Mesendoderm (in vitro differentiated cells): ENCODE data around the gene AFM. TPM values are rescaled to one million over a fixed set of nuclear protein-coding genes. Genes with fewer than 3 reads are reported as not detected.
A peak's percentile ranks its signal among the peaks of the same experiment; 100 is the strongest.

Experiments
- DNase-seq: peaks from one replicate; pipeline ENCODE4 v3.0.0; 2013
- H2AK5ac ChIP-seq: 2 replicates; pipeline ENCODE4 v1.6.1; 2013; ENCODE audit warnings: low read length, inconsistent platforms
- H2BK120ac ChIP-seq: 2 replicates; pipeline ENCODE4 v1.6.1; 2013; ENCODE audit warnings: low read depth, mild to moderate bottlenecking, low read length, moderate library complexity, mixed read lengths
- H2BK15ac ChIP-seq: replicated peaks from 2 replicates; pipeline ENCODE4 v1.6.1; 2013; ENCODE audit warnings: low read depth, mild to moderate bottlenecking, moderate library complexity
- H2BK5ac ChIP-seq: 2 replicates; pipeline ENCODE4 v1.6.1; 2013; ENCODE audit warnings: low read length, inconsistent platforms
- H3K18ac ChIP-seq: 2 replicates; pipeline ENCODE4 v1.6.1; 2013; ENCODE audit warnings: mild to moderate bottlenecking, low read length, mixed read lengths
- H3K23ac ChIP-seq: one replicate; pipeline ENCODE4 v1.6.1; 2013; ENCODE audit warnings: low read length
- H3K27ac ChIP-seq: 2 replicates; pipeline ENCODE4 v1.5.1; 2013; ENCODE audit warnings: low read depth, mild to moderate bottlenecking, inconsistent platforms, low read length, moderate library complexity
- H3K27me3 ChIP-seq: 2 replicates; pipeline ENCODE4 v1.6.1; 2013; ENCODE audit warnings: low read length, control low read depth, mild to moderate bottlenecking, inconsistent platforms; ENCODE audit not compliant: insufficient read depth, poor library complexity
- H3K36me3 ChIP-seq: 2 replicates; pipeline ENCODE4 v1.6.1; 2013; ENCODE audit warnings: low read length, inconsistent platforms; ENCODE audit not compliant: control insufficient read depth, insufficient read depth
- H3K4ac ChIP-seq: one replicate; pipeline ENCODE4 v1.6.1; 2013; ENCODE audit warnings: low read depth, mild to moderate bottlenecking, low read length, moderate library complexity
- H3K4me1 ChIP-seq: 2 replicates; pipeline ENCODE4 v1.6.1; 2013; ENCODE audit warnings: low read depth, low read length, inconsistent platforms; ENCODE audit not compliant: control insufficient read depth
- H3K4me2 ChIP-seq: 2 replicates; pipeline ENCODE4 v1.6.1; 2013; ENCODE audit warnings: low read length
- H3K4me3 ChIP-seq: 2 replicates; pipeline ENCODE4 v1.5.1; 2013; ENCODE audit warnings: mild to moderate bottlenecking, low read length
- H3K56ac ChIP-seq: one replicate; pipeline ENCODE4 v1.6.1; 2013; ENCODE audit warnings: low read length
- H3K79me1 ChIP-seq: 2 replicates; pipeline ENCODE4 v1.6.1; 2013; ENCODE audit warnings: low read length, inconsistent platforms
- H3K79me2 ChIP-seq: 2 replicates; pipeline ENCODE4 v1.6.1; 2013; ENCODE audit warnings: mild to moderate bottlenecking, low read length; ENCODE audit not compliant: control insufficient read depth, insufficient read depth
- H3K9ac ChIP-seq: 2 replicates; pipeline ENCODE4 v1.6.1; 2013; ENCODE audit warnings: low read length, inconsistent platforms
- H4K5ac ChIP-seq: one replicate; pipeline ENCODE4 v1.6.1; 2013; ENCODE audit warnings: low read length
- H4K8ac ChIP-seq: one replicate; pipeline ENCODE4 v1.6.1; 2013; ENCODE audit warnings: low read depth, mild to moderate bottlenecking, control low read depth, low read length, moderate library complexity
- WGBS: extraction: QIAGEN DNeasy Blood & Tissue Kit; methylation state at CpG from one replicate; pipeline ENCODE4 v1.1.7; 2013; ENCODE audit warnings: low lambda C conversion rate, missing lambda C conversion rate; ENCODE audit not compliant: insufficient coverage; ENCODE audit errors: extremely low coverage; 5-methylcytosine and 5-hydroxymethylcytosine counted together
- polyA plus RNA-seq, 2 experiments: library from polyadenylated mRNA; stranded (reverse); fragments of 200-250 nt; gene quantifications; one replicate each; pipeline ENCODE4 v1.2.3, GENCODE V29; 2013

AFM gene, protein sequence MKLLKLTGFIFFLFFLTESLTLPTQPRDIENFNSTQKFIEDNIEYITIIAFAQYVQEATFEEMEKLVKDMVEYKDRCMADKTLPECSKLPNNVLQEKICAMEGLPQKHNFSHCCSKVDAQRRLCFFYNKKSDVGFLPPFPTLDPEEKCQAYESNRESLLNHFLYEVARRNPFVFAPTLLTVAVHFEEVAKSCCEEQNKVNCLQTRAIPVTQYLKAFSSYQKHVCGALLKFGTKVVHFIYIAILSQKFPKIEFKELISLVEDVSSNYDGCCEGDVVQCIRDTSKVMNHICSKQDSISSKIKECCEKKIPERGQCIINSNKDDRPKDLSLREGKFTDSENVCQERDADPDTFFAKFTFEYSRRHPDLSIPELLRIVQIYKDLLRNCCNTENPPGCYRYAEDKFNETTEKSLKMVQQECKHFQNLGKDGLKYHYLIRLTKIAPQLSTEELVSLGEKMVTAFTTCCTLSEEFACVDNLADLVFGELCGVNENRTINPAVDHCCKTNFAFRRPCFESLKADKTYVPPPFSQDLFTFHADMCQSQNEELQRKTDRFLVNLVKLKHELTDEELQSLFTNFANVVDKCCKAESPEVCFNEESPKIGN
- polyA plus RNA-seq (2013, experiment 1 of 2) = not detected
- polyA plus RNA-seq (2013, experiment 2 of 2) = not detected

DNA sequence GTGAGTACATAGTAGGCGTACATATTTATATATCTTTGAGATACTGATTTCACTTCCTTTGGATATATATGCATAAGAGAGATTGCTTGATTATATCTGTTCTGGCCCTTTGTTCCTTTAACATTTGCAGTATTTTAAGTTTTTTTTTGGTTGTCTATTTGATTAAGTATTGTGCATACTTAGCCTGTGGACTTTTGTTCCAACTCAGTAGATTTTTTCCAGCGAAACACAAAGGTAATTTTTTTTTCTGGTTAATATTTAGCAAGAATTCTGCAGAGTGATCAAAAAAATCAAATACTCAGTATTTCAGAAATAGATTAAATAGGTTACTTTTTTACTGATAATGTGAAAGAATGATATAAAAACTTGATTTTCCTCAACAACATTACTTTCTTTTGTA, at the start of gene AFM:
Gene AFM, plus strand, starts transcription at position 388 of the 400 bp plus-strand sequence. CDS start 31 bp downstream, outside the sequence.
- Histone ChIP-seq H4K8ac (no peak within 1 kb of the TSS), H3K4me3 (no peak within 1 kb of the TSS)

DNA sequence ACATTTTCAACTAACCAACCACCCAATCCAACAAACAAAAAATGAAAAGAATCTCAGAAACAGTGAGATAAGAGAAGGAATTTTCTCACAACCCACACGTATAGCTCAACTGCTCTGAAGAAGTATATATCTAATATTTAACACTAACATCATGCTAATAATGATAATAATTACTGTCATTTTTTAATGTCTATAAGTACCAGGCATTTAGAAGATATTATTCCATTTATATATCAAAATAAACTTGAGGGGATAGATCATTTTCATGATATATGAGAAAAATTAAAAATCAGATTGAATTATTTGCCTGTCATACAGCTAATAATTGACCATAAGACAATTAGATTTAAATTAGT, 49.8 kb upstream of the AFM start:
- H2AK5ac ChIP-seq = no peak overlapping the region
- H3K4me3 ChIP-seq = no peak overlapping the region
- H3K4ac ChIP-seq = no peak overlapping the region
- H2BK5ac ChIP-seq = no peak overlapping the region
- no peak overlapping the region for H4K5ac ChIP-seq
- no peak overlapping the region for H3K27ac ChIP-seq
- H3K79me1 ChIP-seq = no peaks in the 10 kb centered on the region
- no peak overlapping the region for H3K9ac ChIP-seq
- H2BK15ac ChIP-seq = no peak overlapping the region
- H3K56ac ChIP-seq = no peak overlapping the region
- H3K4me2 ChIP-seq = no peak overlapping the region
- no peak overlapping the region for H3K18ac ChIP-seq
- H4K8ac ChIP-seq = no peak overlapping the region
- H3K4me1 ChIP-seq = peaks cover 5% of the 10 kb centered on the region
- no peaks in the 10 kb centered on the region for H3K27me3 ChIP-seq
- no peak overlapping the region for H2BK120ac ChIP-seq
- H3K23ac ChIP-seq = no peak overlapping the region
- DNase-seq = no peak
- H3K79me2 ChIP-seq = no peaks in the 10 kb centered on the region
- H3K36me3 ChIP-seq = no peaks in the 10 kb centered on the region
- no CpG with 5 or more reads among the region's 1 CpG for WGBS

More for the DNA sequence above, at the start of gene AFM:
- no peak within 1 kb of the TSS for H2AK5ac ChIP-seq
- no peak within 1 kb of the TSS for H3K4ac ChIP-seq
- no peaks in the 10 kb centered on the region for H3K36me3 ChIP-seq
- H2BK5ac ChIP-seq = no peak within 1 kb of the TSS
- H2BK120ac ChIP-seq = no peak within 1 kb of the TSS
- no peaks in the 10 kb centered on the region for H3K79me2 ChIP-seq
- WGBS = no CpG with 5 or more reads among the region's 2 CpGs
- no peak within 1 kb of the TSS for H3K23ac ChIP-seq
- no peaks in the 10 kb centered on the region for H3K79me1 ChIP-seq
- no peaks in the 10 kb centered on the region for H3K27me3 ChIP-seq
- no peak within 1 kb of the TSS for H3K27ac ChIP-seq
- no peaks in the 10 kb centered on the region for H3K4me1 ChIP-seq
- H3K56ac ChIP-seq = no peak within 1 kb of the TSS
- H2BK15ac ChIP-seq = no peak within 1 kb of the TSS
- H3K4me2 ChIP-seq = no peak within 1 kb of the TSS
- H3K18ac ChIP-seq = no peak within 1 kb of the TSS
- no peak within 1 kb of the TSS for H4K5ac ChIP-seq
- DNase-seq = no peak
- H3K9ac ChIP-seq = no peak within 1 kb of the TSS

DNA sequence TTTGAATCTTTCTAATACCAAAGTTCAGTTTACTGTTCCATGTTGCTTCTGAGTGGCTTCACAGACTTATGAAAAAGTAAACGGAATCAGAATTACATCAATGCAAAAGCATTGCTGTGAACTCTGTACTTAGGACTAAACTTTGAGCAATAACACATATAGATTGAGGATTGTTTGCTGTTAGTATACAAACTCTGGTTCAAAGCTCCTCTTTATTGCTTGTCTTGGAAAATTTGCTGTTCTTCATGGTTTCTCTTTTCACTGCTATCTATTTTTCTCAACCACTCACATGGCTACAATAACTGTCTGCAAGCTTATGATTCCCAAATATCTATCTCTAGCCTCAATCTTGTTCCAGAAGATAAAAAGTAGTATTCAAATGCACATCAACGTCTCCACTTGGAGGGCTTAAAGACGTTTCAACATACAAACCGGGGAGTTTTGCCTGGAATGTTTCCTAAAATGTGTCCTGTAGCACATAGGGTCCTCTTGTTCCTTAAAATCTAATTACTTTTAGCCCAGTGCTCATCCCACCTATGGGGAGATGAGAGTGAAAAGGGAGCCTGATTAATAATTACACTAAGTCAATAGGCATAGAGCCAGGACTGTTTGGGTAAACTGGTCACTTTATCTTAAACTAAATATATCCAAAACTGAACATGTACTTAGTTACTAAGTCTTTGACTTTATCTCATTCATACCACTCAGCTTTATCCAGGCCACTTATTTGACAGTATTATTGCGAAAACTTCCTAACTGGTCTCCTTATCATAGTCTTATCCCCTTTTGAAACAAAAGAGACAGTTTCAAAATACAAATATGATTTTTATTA, 49.2 kb upstream of the AFM start:
- no peak overlapping the region for H3K18ac ChIP-seq
- H2BK15ac ChIP-seq = no peak overlapping the region
- H3K27me3 ChIP-seq = no peaks in the 10 kb centered on the region
- H3K4me2 ChIP-seq = no peak overlapping the region
- H2BK120ac ChIP-seq = no peak overlapping the region
- no peak overlapping the region for H2AK5ac ChIP-seq
- H3K23ac ChIP-seq = no peak overlapping the region
- no peaks in the 10 kb centered on the region for H3K36me3 ChIP-seq
- H4K5ac ChIP-seq = no peak overlapping the region
- DNase-seq = no peak
- H2BK5ac ChIP-seq = no peak overlapping the region
- no CpG with 5 or more reads among the region's 5 CpGs for WGBS
- no peak overlapping the region for H3K4ac ChIP-seq
- no peaks in the 10 kb centered on the region for H3K79me2 ChIP-seq
- no peaks in the 10 kb centered on the region for H3K79me1 ChIP-seq
- H3K4me1 ChIP-seq = peaks cover 5% of the 10 kb centered on the region
- no peak overlapping the region for H3K27ac ChIP-seq
- no peak overlapping the region for H3K9ac ChIP-seq
- H4K8ac ChIP-seq = no peak overlapping the region
- no peak overlapping the region for H3K56ac ChIP-seq
- H3K4me3 ChIP-seq = no peak overlapping the region

DNA sequence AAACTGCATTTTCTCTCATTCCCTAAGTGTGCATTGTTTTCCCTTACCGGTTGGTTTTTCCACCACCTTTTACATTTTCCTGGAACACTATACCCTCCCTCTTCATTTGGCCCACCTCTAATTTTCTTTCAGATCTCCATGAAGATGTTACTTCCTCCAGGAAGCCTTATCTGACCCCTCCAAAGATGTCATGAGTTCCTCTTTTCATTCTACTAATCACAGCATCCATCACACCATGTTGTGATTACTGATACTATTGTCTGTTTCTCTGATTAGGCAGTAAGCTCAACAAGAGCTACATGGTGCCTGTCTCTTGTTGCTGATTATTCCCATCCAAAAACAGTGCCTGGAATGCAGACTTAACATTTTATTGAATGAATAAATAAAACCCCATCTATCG, 48.4 kb upstream of the AFM start:
- H3K23ac ChIP-seq = no peak overlapping the region
- H3K4me1 ChIP-seq = peaks cover 5% of the 10 kb centered on the region
- no peaks in the 10 kb centered on the region for H3K27me3 ChIP-seq
- H2AK5ac ChIP-seq = no peak overlapping the region
- no peak overlapping the region for H2BK15ac ChIP-seq
- H4K8ac ChIP-seq = no peak overlapping the region
- H3K27ac ChIP-seq = no peak overlapping the region
- peak; percentile 91 for DNase-seq
- no peak overlapping the region for H2BK120ac ChIP-seq
- H3K79me1 ChIP-seq = no peaks in the 10 kb centered on the region
- H4K5ac ChIP-seq = no peak overlapping the region
- H3K18ac ChIP-seq = no peak overlapping the region
- no peak overlapping the region for H3K4me3 ChIP-seq
- H3K9ac ChIP-seq = no peak overlapping the region
- H3K4me2 ChIP-seq = no peak overlapping the region
- no peak overlapping the region for H3K56ac ChIP-seq
- no CpG with 5 or more reads among the region's 2 CpGs for WGBS
- H2BK5ac ChIP-seq = no peak overlapping the region
- H3K36me3 ChIP-seq = no peaks in the 10 kb centered on the region
- H3K4ac ChIP-seq = no peak overlapping the region
- H3K79me2 ChIP-seq = no peaks in the 10 kb centered on the region

DNA sequence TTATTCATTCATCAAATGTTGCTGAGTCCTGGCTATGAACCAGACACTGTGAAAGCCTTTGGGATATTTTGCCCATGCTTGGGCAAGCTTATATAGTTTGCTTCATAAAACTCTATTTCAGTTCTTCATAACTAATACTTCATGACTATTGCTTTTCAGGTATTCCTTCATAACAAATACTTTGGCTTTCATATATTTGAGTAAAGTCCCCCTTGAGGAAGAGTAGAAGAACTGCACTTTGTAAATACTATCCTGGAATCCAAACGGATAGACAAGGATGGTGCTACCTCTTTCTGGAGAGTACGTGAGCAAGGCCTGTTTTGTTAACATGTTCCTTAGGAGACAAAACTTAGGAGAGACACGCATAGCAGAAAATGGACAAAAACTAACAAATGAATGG, 47.2 kb upstream of the AFM start:
- WGBS = no CpG with 5 or more reads among the region's 3 CpGs
- H3K4me1 ChIP-seq = peaks cover 5% of the 10 kb centered on the region
- H3K27me3 ChIP-seq = no peaks in the 10 kb centered on the region
- peak; percentile 58 for DNase-seq
- no peak overlapping the region for H3K9ac ChIP-seq
- H3K27ac ChIP-seq = no peak overlapping the region
- no peak overlapping the region for H4K8ac ChIP-seq
- H2AK5ac ChIP-seq = no peak overlapping the region
- no peak overlapping the region for H3K4ac ChIP-seq
- no peak overlapping the region for H3K18ac ChIP-seq
- H3K23ac ChIP-seq = no peak overlapping the region
- H3K36me3 ChIP-seq = no peaks in the 10 kb centered on the region
- H3K4me2 ChIP-seq = no peak overlapping the region
- H2BK5ac ChIP-seq = no peak overlapping the region
- H2BK15ac ChIP-seq = no peak overlapping the region
- no peak overlapping the region for H3K56ac ChIP-seq
- H2BK120ac ChIP-seq = no peak overlapping the region
- no peaks in the 10 kb centered on the region for H3K79me2 ChIP-seq
- no peak overlapping the region for H4K5ac ChIP-seq
- no peak overlapping the region for H3K4me3 ChIP-seq
- H3K79me1 ChIP-seq = no peaks in the 10 kb centered on the region
